GM12878 (cell line): ENCODE data around the gene CCNC. TPM values are rescaled to one million over a fixed set of nuclear protein-coding genes. Genes with fewer than 3 reads are reported as not detected.
A peak's percentile ranks its signal among the peaks of the same experiment; 100 is the strongest.

Experiments used
- ATAC-seq: fragments of 200-7000 bp; cut with Tn5 transposase; 3 replicates; pipeline ENCODE4 v1.9.1; 2020; ENCODE audit warnings: mild to moderate bottlenecking, moderate library complexity
- BruUV-seq: library from RNA; stranded (reverse); fragments of 400-500 nt; replicated peaks from 2 replicates; lab custom pipeline; 2021; lab: Mats Ljungman, UMichigan
- CTCF ChIA-PET: fragments of 300-600 bp; sonication (Branson Sonifier 250); formaldehyde crosslinking; extraction: SDS; loops from one replicate; lab custom pipeline; 2021; ENCODE audit warnings: inconsistent platforms; lab: Yijun Ruan, JAX
- POLR2A ChIA-PET: fragments of 350-600 bp; formaldehyde crosslinking; extraction: SDS; loops from one replicate; lab custom pipeline; 2021; ENCODE audit warnings: inconsistent platforms; lab: Charles Lee
- RAD21 ChIA-PET: fragments of 300-600 bp; sonication (Branson Sonifier 250); formaldehyde crosslinking; loops from one replicate; lab custom pipeline; 2023; ENCODE audit warnings: antibody characterized with exemption; ENCODE audit not compliant: unreplicated experiment; lab: Charles Lee
- SMC1A ChIA-PET: fragments of 300-600 bp; sonication (Branson Sonifier 250); formaldehyde crosslinking; loops from one replicate; lab custom pipeline; 2023; ENCODE audit not compliant: unreplicated experiment, uncharacterized antibody; lab: Charles Lee
- DNase-seq: peaks from one replicate; pipeline ENCODE4 v3.0.0-alpha.2; 2011; ENCODE audit warnings: low read depth, low spot score
- FAIRE-seq: peaks from 3 replicates; lab custom pipeline; 2011; peaks lifted over from hg19 to GRCh38; lab: Jason Lieb, UNC
- H2AFZ ChIP-seq: 2 replicates; pipeline ENCODE4 v1.6.0; 2011; ENCODE audit warnings: low read depth, low read length, control low read depth; ENCODE audit not compliant: control insufficient read depth
- H3K27ac ChIP-seq: 2 replicates; pipeline ENCODE4 v1.5.1; 2011; ENCODE audit warnings: control low read depth; ENCODE audit not compliant: control insufficient read depth, insufficient read depth
- H3K27me3 ChIP-seq, 2 experiments: replicated peaks in 1 of 2; 2 replicates each; pipeline versions ENCODE4 v1.6.0 to v1.6.1; 2011; ENCODE audit warnings: low read length in 1 of 2; ENCODE audit not compliant: control insufficient read depth in 2 of 2, insufficient read depth in 2 of 2
- H3K36me3 ChIP-seq, 2 experiments: 2 replicates each; pipeline ENCODE4 v1.5.1; 2011; ENCODE audit warnings: low read length in 1 of 2; ENCODE audit not compliant: control insufficient read depth in 2 of 2, insufficient read depth in 2 of 2
- H3K4me1 ChIP-seq: 2 replicates; pipeline ENCODE4 v1.6.1; 2011; ENCODE audit warnings: mild to moderate bottlenecking, low read length, moderate library complexity, mixed read lengths; ENCODE audit not compliant: control insufficient read depth, insufficient read depth
- H3K4me2 ChIP-seq: 2 replicates; pipeline ENCODE4 v1.6.0; 2011; ENCODE audit warnings: control low read depth; ENCODE audit not compliant: control insufficient read depth, insufficient read depth
- H3K4me3 ChIP-seq: fragments of 200-600 bp; sonication (generic); 2 replicates; pipeline ENCODE4 v1.5.1; 2016
- H3K79me2 ChIP-seq: 2 replicates; pipeline ENCODE4 v1.6.0; 2011; ENCODE audit warnings: low read length; ENCODE audit not compliant: control insufficient read depth, insufficient read depth
- H3K9ac ChIP-seq: 2 replicates; pipeline ENCODE4 v1.8.0; 2011; ENCODE audit warnings: low read length, control low read depth, mixed read lengths; ENCODE audit not compliant: control insufficient read depth, insufficient read depth
- H3K9me3 ChIP-seq: replicated peaks from 3 replicates; pipeline ENCODE4 v1.5.1; 2011; ENCODE audit warnings: mild to moderate bottlenecking, low read length; ENCODE audit not compliant: control insufficient read depth, insufficient read depth
- H4K20me1 ChIP-seq: 2 replicates; pipeline ENCODE4 v1.6.0; 2011; ENCODE audit not compliant: control insufficient read depth, insufficient read depth
- MLLT1 ChIP-seq: fragments of 450-650 bp; IDR thresholded peaks from 2 replicates; pipeline ENCODE4 v1.6.1; 2016; ENCODE audit warnings: mild to moderate bottlenecking
- ZNF274 ChIP-seq: IDR thresholded peaks from one replicate; pipeline ENCODE4 v1.8.0; 2011; ENCODE audit not compliant: insufficient read length, insufficient read depth
- WGBS: methylation state at CpG from one replicate; pipeline ENCODE4 v1.1.6; 2016; ENCODE audit warnings: low lambda C conversion rate; ENCODE audit not compliant: insufficient replicate concordance, insufficient coverage; ENCODE audit errors: missing lambda C conversion rate; 5-methylcytosine and 5-hydroxymethylcytosine counted together
- in situ Hi-C: fragments of 300-500 bp; cut with MboI; formaldehyde crosslinking; loops from 9 replicates; pipeline ENCODE4 v1.14.3; 2018; ENCODE audit warnings: mixed read lengths
- intact Hi-C: fragments of 100-400 bp; cut with micrococcal nuclease; formaldehyde crosslinking; loops from one replicate; pipeline ENCODE4 v1.14.2; 2022; ENCODE audit not compliant: unreplicated experiment
- polyA plus RNA-seq, 11 experiments: library from polyadenylated mRNA; depleted of rRNA in 4 of 11; unstranded in 6 of 11; stranded (reverse) in 5 of 11; fragments of >200 nt; fragmentation: Nextera tagmentation in 4 of 11; fragmentation: Illumina TruSeq in 1 of 11; extraction: Ambion mirVana in 4 of 11; extraction: Trizol in 1 of 11; gene quantifications; 1 replicate in 1 of 11; 2 replicates in 10 of 11; pipeline versions ENCODE4 v1.2.1 to v1.2.3, GENCODE V29; 2011 to 2016; ENCODE audit warnings: inconsistent platforms in 2 of 11, missing spikeins in 2 of 11, low read depth in 1 of 11
- total RNA-seq, 4 experiments: library from RNA; depleted of rRNA in 3 of 4; stranded (reverse); fragments of >200 nt in 3 of 4; fragmentation: Illumina TruSeq in 1 of 4; extraction: Trizol in 1 of 4; gene quantifications; 2 replicates each; pipeline versions ENCODE4 v1.2.1 to v1.2.3, GENCODE V29; 2013 to 2021

The CCNC gene
- total and polyA plus RNA-seq, 10 of the 15 experiments (the other 5 are each of a cell fraction or from before 2014, with no cell fraction given) = 68.5 to 168 (median 99.4) TPM

- H3K36me3 ChIP-seq = no peaks in the 10 kb centered on the region
- no TSS peak for BruUV-seq
- H3K4me3 ChIP-seq = peak overlapping the region; percentile 88
- no peak for FAIRE-seq
- peak; percentile 96 for TF ChIP-seq MLLT1
- TF ChIP-seq ZNF274 = no peak
- TF ChIP-seq, all 136 proteins: peak for 1
- Histone ChIP-seq H3K27me3 (no peaks in the 10 kb centered on the region), H3K27ac (peak overlapping the region; percentile 79), H3K9ac (peak overlapping the region; percentile 73), H3K4me1 (no peaks in the 10 kb centered on the region), H3K4me2 (peak overlapping the region; percentile 2), H4K20me1 (no peaks in the 10 kb centered on the region), H3K9me3 (no peaks in the 10 kb centered on the region), H2AFZ (peak overlapping the region; percentile 70), H3K79me2 (peaks cover 3% of the 10 kb centered on the region; the same call in 1 of the 2 replicates)
- in situ Hi-C loops = no loop called here
- intact Hi-C loops = loop anchor here (1.0 to 2.0 kb wide), 3 partner anchors 37 to 97 kb away; partner anchors contain the start of genes CCNC and PNISR
- DNase-seq (no peak), ATAC-seq (peak; percentile 47)
- ChIA-PET SMC1A (interaction anchor here (0.8 to 2.3 kb wide), 11 partner anchors 9 to 224 kb away, joined by 3 to 8 read pairs (median 4); no protein-coding TSS in a partner anchor), RAD21 (interaction anchor here (2.0 kb wide), 1 partner anchor 37 kb away, joined by 7 read pairs; no protein-coding TSS in a partner anchor), CTCF (interaction anchor here (0.6 to 2.4 kb wide), 11 partner anchors 11 to 224 kb away, joined by 3 to 13 read pairs (median 4); partner anchors contain the start of genes CCNC and PNISR), POLR2A (interaction anchor here (0.6 to 4.1 kb wide), 8 partner anchors 9 to 115 kb away, joined by 4 to 25 read pairs (median 6); partner anchors contain the start of gene CCNC)
- 54% methylated on average over 8 of the region's 9 CpGs for WGBS
These were observed 46.8 kb downstream of the CCNC start for GRCh38 chr6:99521633-99522151.
